Thyroid gland (tissue), 4 donors: ENCODE data around the gene SEC14L1.

ENCODE experiments used
- CTCF ChIP-seq, 6 experiments: fragments of 200-600 bp in 3 of 6; fragments of 450-650 bp in 3 of 6; sonication (generic) in 3 of 6; IDR thresholded peaks; one replicate each; pipeline ENCODE4 v1.5.1; 2016 to 2019; ENCODE audit warnings: antibody characterized with exemption in 6 of 6, mild to moderate bottlenecking in 2 of 6, inconsistent platforms in 1 of 6, moderate library complexity in 1 of 6
- POLR2A ChIP-seq, 2 donors: fragments of 450-650 bp; IDR thresholded peaks; one replicate each; pipeline ENCODE4 v1.6.1; 2017; ENCODE audit warnings: antibody characterized with exemption in 2 of 2, mild to moderate bottlenecking in 2 of 2, moderate library complexity in 1 of 2

- TF ChIP-seq CTCF (IDR thresholded peaks at IDR 0.05) = no peak
- TF ChIP-seq POLR2A (IDR thresholded peaks at IDR 0.05) = no peak
These were observed 100.2 kb downstream of the SEC14L1 start for GRCh38 chr17:77240976-77241375.
